Measurements from ENCODE around the gene CYP3A7. TPM values are rescaled to one million over a fixed set of nuclear protein-coding genes. Genes with fewer than 3 reads are reported as not detected.
A peak's percentile ranks its signal among the peaks of the same experiment; 100 is the strongest.

CYP3A7 gene
- total RNA-seq, 1 experiment from 2014 or later: not detected

DNA sequence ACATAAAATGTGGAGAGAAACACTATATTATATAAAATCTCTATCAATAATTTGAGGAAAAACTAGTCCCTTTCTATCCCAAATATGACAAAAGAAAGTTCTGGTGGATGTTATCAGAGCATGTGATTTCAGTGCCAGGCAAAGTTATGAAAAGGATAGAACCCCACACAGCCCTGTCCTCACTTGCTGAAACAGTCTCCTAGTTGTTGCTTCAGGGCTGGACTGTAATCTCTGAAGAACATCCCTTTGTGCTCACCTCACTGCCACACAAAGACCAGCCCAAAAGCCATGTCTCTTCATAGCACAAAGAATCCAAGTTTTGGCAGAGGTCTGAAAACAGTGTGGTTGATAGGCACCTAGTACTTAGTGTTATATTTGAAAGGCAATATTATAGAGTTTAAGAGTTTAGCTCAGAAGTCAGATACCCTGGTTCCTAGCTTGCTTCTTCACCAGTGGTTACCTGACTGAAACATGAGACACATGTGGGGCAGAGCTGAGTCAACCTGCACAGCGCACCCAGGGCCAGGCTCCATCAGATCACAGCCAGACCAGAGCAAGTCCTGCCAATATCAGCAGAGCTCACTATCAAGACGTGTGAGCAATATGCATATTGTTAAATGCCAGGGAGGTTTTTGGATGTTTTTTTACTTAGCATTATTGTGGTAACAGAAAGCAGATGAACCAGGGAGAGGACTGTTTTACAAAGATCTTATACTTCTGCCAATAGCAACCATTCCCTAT lies 25.0 kb downstream of the CYP3A7 start:
- Histone ChIP-seq H2BK120ac (ENCODE audit: low read depth, low read length, poor library complexity, severe bottlenecking) (no peak overlapping the region), H3K9me3 (ENCODE audit: control insufficient read depth, low read depth, low read length) (peaks cover 11% of the 10 kb centered on the region), H3K18ac (ENCODE audit: insufficient read length, low read depth, low read length) (no peak overlapping the region), H2AFZ (ENCODE audit: low read length) (no peak overlapping the region), H4K8ac (replicated peaks; ENCODE audit: insufficient read length, low read depth, low read length) (no peak overlapping the region), H3K9ac (ENCODE audit: extremely low read depth, insufficient read length, low read length) (no peak overlapping the region), H2BK20ac (ENCODE audit: low read depth, low read length, poor library complexity, severe bottlenecking) (no peak overlapping the region), H3K23ac (ENCODE audit: insufficient read length, low read depth, low read length) (no peak overlapping the region), H3K79me1 (ENCODE audit: insufficient read depth, low read depth, low read length, poor library complexity, severe bottlenecking) (no peaks in the 10 kb centered on the region), H3K4me2 (ENCODE audit: insufficient read depth, insufficient read length, low read length) (no peak overlapping the region), H2AK5ac (ENCODE audit: insufficient read length, low read length) (no peak overlapping the region), H4K91ac (ENCODE audit: insufficient read length, low read depth, low read length) (no peak overlapping the region), H3K14ac (ENCODE audit: insufficient read depth, low read length) (no peak overlapping the region), H3K56ac (ENCODE audit: insufficient read length, low read depth, low read length) (no peak overlapping the region), H3K4ac (ENCODE audit: low read depth, low read length) (no peak overlapping the region), H2BK5ac (ENCODE audit: insufficient read length, low read length) (no peak overlapping the region), H3K27ac (ENCODE audit: insufficient read length, low read depth, low read length) (no peak overlapping the region), H3T11ph (ENCODE audit: low read length) (no peak overlapping the region), H4K20me1 (ENCODE audit: control insufficient read depth, insufficient read depth, insufficient read length) (no peaks in the 10 kb centered on the region), H3K27me3 (ENCODE audit: insufficient read depth, low read length) (no peaks in the 10 kb centered on the region), H2BK15ac (ENCODE audit: low read depth, low read length) (no peak overlapping the region), H3K79me2 (ENCODE audit: insufficient read depth, low read length) (no peaks in the 10 kb centered on the region), H4K5ac (ENCODE audit: insufficient read length, low read depth, low read length) (no peak overlapping the region), H2BK12ac (ENCODE audit: insufficient read length, low read depth, low read length) (no peak overlapping the region), H3K23me2 (ENCODE audit: insufficient read length, low read depth, low read length, poor library complexity, severe bottlenecking) (no peaks in the 10 kb centered on the region), H3K4me1 (ENCODE audit: insufficient read depth, low read length) (no peaks in the 10 kb centered on the region)
- Mint-ChIP-seq H3K4me1 (no peaks in the 10 kb centered on the region; a peak in 1 of 4 replicates), H3K9me3 (peaks cover 0 to 5% of the 10 kb centered on the region in 2 experiments; a peak in 1 of 5 replicates), H3K4me3 (peak overlapping the region in 1 of 2 experiments; percentile 49; a peak in 1 of 5 replicates), H3K27ac (no peak overlapping the region), H3K27me3 (ENCODE audit: low read depth) (peaks cover 7% of the 10 kb centered on the region), H3K36me3 (ENCODE audit: insufficient read depth in 1 of 3, low read depth in 3 of 3) (no peaks in the 10 kb centered on the region)
- no peak for DNase-seq
- TF ChIP-seq, protein P1, sequence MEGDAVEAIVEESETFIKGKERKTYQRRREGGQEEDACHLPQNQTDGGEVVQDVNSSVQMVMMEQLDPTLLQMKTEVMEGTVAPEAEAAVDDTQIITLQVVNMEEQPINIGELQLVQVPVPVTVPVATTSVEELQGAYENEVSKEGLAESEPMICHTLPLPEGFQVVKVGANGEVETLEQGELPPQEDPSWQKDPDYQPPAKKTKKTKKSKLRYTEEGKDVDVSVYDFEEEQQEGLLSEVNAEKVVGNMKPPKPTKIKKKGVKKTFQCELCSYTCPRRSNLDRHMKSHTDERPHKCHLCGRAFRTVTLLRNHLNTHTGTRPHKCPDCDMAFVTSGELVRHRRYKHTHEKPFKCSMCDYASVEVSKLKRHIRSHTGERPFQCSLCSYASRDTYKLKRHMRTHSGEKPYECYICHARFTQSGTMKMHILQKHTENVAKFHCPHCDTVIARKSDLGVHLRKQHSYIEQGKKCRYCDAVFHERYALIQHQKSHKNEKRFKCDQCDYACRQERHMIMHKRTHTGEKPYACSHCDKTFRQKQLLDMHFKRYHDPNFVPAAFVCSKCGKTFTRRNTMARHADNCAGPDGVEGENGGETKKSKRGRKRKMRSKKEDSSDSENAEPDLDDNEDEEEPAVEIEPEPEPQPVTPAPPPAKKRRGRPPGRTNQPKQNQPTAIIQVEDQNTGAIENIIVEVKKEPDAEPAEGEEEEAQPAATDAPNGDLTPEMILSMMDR (conservative IDR thresholded peaks at IDR 0.05): no peak
- no CpG with 5 or more reads among the region's 2 CpGs for WGBS (ENCODE audit: extremely low coverage, insufficient read length, low lambda C conversion rate)

All from H9 (cell line).